GM18526 (cell line): ENCODE results near the gene KRT28.

Experiments
- POLR2A ChIP-seq: IDR thresholded peaks from 3 replicates; pipeline ENCODE4 v1.6.1; 2011; ENCODE audit not compliant: insufficient read length; ENCODE audit errors: extremely low read depth

KRT28 gene

GRCh38 chr17:40806131-40806530 is 6.4 kb upstream of the KRT28 start:
- no peak for TF ChIP-seq POLR2A

- no peak for TF ChIP-seq POLR2A
Observed at GRCh38 chr17:40803617-40804082, 3.9 kb upstream of the KRT28 start.

DNA sequence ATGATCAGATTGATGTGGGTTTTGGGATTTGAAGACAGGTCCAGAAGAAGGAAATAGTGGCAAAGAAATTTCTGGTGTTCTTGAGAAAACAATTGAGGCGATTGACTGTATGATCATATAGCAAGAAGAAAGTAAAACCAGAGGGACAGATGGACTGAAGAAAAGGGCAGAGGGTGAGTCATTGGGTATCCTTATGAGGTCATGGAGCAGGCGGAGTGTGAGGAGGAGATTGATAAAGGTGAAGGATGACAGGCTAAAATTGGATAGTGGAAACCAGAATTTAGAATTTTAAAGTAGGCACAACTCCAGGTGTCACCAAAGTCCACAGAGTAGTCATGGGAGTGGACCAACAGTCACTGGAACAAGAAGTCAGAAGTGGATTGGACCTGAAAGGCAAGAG is 1.4 kb upstream of the KRT28 start:
- TF ChIP-seq POLR2A: no peak

DNA sequence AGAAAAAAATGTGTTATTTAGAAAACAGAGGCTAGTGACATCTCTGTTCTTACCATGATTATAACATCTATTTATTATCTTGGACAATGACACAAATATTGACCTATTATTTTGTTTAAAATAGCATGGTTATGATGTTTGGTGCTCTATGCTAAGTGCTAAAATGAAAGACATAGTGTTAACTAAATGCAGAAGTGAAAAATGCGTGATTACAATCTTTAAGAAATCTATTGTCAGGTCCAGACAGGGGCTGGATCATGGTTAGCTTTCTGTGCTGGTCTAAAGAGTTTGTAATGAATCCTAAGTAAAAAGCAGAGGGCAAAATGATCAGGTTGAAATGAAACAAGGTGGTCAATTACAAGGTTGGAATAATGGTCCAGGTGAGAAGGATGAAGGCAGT is 622 bp upstream of the KRT28 start:
- no peak for TF ChIP-seq POLR2A

GRCh38 chr17:40796846-40797245 is 2.9 kb downstream of the KRT28 start:
- TF ChIP-seq POLR2A: no peak

- TF ChIP-seq POLR2A: no peak
Observed at GRCh38 chr17:40795019-40795667, 4.6 kb downstream of the KRT28 start.

GRCh38 chr17:40794466-40794865 is 5.3 kb downstream of the KRT28 start:
- TF ChIP-seq POLR2A: no peak

- TF ChIP-seq POLR2A: no peak
Observed at GRCh38 chr17:40793832-40794231, 5.9 kb downstream of the KRT28 start.

DNA sequence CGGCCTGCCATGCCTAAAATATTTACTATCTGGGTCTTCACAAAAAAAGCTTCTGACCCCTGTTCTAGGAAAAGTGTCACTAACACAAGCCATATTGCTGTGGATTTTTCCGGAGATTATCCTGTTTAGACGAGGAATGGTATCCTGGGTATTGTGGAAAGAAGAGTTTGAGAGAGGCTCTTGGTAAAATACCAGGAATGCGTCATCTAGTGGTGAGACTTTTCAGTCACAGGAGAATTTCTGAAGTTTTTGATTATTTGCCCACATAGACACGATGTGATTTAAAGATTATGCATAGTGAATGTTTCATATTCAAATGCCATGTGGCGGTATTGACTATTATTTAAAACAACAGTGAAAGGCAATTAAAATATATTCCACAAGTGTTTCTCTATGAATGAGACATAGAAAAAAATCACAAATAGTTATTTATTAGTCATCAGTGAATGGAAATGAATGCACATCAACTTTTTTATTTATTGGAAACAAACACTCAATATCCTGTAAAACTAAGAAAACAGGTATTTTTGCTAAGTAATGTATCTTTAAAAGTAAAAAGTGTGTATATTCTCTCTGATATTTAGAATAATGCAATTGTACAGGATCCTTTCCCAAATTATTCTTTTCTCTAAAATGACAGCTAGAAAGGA is 7.8 kb downstream of the KRT28 start:
- TF ChIP-seq POLR2A: no peak

DNA sequence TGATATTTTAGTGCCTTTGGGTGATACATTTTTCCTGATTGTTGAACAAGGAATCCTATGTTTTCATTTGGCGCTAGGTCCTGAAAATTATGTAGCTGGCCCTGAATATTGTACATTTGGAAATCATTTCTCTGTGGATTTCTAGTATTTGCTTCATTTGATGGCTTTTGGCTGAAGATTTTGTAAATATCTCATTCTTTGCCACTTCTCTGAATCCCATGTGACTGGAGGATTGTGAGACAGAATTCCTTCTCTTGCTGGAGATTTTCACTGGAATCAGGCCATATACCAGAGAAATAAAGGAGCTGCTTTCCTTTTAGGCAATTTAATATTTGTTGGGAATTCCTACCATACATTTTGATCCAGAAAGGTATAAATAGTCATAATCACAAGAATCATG is 8.6 kb downstream of the KRT28 start:
- TF ChIP-seq POLR2A: no peak

DNA sequence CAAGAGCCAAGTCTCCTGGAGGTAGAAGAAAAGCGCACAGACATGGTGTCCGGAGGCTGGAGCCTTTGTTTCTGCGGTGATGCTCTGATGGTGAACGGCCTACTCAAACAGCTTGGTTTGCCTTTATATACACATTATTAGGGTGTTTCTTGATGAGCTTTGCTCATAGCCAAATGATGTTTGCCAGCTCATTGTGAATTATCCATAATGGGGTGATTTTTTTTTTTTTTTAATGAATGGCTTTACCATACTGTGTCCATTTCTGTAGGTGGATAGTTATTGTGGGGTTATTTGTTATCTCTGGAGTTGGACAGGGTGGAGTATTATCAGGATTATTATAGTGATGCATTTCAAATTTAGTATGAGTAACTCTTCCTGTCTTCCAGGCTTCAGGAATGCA is 17.3 kb downstream of the KRT28 start, which contains the start of gene KRT27:
Gene KRT27, minus strand, starts transcription at position 101 of the 400 bp plus-strand sequence. Its CDS starts 57 bp downstream, at position 44.
- no peak for TF ChIP-seq POLR2A

- TF ChIP-seq POLR2A: no peak
Observed at GRCh38 chr17:40779181-40779909, 20.4 kb downstream of the KRT28 start.

DNA sequence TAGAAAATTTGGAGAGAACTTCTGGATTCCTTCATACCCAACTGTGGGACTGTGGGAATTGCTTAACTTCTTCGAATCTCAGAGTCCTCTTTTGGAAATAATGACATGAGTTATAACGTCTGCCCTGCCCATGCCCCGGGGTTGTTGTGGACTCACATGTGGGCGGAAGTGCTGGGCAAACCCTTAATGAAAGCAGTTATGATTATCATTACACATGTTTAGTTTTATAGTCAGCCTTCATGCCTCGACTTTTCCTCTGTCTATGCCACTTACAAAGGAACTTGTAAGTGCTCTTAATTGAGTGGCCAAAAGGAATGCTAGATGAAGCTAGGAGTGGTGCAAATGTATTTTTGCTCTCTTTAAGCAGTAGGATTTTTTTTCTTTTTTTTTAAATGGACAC is 21.3 kb downstream of the KRT28 start:
- TF ChIP-seq POLR2A: no peak

DNA sequence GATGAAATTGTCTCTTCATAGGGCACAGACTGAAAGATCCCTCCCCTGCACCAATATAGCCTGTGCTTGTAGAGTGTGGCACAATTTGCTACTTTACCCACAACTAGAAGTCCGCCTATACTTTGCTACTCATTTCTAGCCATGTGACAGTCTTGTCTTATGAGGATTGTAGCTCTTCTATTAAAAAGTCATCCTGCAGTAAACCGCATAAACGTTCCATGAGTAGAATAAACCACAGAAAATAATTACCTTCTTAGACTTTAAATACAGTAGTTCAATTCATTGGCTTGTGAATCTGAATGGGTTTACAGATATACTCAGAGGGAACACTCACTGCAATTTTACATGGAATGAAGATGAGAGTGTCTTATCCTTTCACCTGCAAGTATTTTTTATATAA is 21.8 kb downstream of the KRT28 start:
- TF ChIP-seq POLR2A: no peak

GRCh38 chr17:40777459-40777858 is 22.3 kb downstream of the KRT28 start:
- TF ChIP-seq POLR2A: no peak

DNA sequence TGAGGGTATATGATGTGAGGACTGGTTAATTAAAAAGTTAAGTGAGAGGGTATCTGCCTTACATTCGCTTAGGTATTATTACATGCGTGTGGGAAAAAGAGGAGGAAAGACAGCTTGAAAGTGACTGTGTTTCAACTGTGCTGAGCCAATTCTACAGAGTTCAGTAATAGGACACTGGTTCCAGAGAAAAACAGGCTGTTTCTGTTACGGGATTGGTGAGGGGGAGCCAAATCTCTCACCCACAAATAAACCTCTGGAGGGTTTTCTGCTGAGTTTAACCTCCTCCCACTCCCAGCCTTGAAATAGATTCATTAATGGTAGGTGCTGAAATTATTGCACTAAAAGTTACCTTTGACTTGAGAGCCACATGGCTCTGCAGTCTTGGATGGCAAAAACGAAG is 23.8 kb downstream of the KRT28 start:
- TF ChIP-seq POLR2A: no peak
